VCaP (cell line): ENCODE measurements around the gene VIPAS39.

Source experiments
- H3K27ac ChIP-seq: fragments of 450-650 bp; 2 replicates; pipeline ENCODE4 v1.5.1; 2017
- TF ChIP-seq, protein P1 (sequence below): fragments of 450-650 bp; conservative IDR thresholded peaks from 2 replicates; pipeline ENCODE4 v1.5.1; 2017; ENCODE audit warnings: mild to moderate bottlenecking, moderate library complexity

Gene VIPAS39

DNA sequence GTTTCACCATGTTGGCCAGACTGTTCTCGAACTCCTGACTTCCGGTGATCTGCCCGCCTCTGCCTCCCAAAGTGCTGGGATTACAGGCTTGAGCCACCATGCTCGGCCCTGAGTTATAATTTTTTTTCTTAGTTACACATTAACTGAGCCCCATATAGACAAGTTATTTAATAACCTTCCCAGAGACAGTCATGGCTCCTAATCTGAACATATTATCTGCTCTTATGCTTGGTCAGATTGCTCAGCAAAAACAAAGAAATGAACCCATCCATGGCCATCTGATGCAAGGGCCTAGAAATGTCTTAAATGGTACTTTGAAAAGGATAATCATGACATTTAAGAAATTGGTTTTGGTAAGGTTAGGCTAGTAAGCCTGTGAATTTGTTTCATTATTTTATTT is 67.2 kb downstream of the VIPAS39 start:
- no peak overlapping the region for H3K27ac ChIP-seq
- TF ChIP-seq, protein P1, sequence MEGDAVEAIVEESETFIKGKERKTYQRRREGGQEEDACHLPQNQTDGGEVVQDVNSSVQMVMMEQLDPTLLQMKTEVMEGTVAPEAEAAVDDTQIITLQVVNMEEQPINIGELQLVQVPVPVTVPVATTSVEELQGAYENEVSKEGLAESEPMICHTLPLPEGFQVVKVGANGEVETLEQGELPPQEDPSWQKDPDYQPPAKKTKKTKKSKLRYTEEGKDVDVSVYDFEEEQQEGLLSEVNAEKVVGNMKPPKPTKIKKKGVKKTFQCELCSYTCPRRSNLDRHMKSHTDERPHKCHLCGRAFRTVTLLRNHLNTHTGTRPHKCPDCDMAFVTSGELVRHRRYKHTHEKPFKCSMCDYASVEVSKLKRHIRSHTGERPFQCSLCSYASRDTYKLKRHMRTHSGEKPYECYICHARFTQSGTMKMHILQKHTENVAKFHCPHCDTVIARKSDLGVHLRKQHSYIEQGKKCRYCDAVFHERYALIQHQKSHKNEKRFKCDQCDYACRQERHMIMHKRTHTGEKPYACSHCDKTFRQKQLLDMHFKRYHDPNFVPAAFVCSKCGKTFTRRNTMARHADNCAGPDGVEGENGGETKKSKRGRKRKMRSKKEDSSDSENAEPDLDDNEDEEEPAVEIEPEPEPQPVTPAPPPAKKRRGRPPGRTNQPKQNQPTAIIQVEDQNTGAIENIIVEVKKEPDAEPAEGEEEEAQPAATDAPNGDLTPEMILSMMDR = no peak

DNA sequence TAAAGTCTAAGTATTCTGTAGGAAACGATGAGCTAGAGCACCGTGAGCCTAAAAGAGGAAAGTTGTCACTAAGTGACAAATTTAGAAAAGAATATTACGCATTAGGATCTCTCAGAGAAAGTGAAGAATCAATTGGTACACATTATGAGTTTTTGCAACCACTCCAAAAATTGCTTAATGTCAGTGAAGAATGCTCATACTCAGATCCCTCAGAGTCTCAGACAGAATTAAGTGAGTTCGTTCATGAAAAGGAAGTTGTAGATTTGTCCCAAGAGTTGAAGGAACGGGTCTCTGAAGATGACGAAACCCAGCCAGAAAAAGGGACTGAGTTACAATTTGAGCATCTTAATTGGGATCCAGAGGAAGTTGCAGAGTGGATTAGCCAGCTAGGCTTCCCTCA is 78.7 kb downstream of the VIPAS39 start:
- TF ChIP-seq, protein P1 = no peak
- H3K27ac ChIP-seq = no peak overlapping the region

DNA sequence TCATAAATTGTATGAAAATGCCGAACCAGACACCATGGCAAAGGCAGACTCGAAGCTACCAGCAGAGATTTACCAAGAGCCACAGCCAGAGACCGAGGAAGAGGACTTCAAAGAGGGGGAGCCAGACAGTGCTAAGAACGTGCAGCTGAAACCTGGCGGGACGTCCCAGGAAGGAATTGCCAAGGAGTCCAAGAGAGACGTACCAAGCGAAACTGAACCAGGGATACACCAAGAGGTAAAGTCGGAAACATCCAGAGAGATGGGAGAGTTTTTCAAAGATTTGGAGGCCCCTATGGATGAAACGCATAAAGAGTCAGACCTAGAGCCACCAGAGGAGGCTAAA is 79.9 kb downstream of the VIPAS39 start:
- TF ChIP-seq, protein P1 = no peak

DNA sequence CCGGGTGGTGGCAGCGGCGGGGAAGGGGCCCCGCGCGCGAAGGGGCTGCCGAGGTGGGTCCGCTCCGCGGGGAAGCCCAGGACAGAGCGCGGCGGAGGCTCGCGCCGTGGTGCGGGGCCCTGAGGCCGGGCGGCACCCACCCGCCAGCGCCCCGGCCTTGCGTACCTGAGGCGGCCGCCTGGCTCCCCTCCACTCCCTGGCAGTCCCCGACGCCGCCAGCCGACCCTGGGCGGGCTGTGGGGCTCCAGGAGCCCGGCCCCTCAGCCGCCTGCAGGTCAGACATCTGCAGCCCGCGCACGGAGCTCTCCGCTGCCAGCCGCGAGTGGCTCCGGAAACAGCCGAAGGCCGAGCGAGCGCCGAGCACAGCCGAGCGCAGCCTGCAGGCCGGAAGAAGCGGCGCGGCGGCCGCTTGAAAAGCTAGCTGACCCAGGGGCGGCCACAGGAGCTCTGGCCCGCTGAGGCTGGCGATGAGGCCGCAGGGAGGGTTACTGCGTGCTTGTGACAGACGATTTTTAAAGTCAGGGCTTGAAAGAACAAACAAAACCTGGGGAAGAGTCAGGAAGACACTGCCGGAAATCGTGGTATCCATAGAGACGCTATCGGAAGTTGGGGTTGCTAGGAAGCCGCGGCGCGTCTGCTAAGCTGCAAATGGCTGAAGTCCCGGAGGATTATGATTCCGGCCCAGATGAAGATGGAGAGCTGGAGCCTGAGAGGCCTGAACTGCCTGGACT is 80.5 kb downstream of the VIPAS39 start, which contains the start of the genes SAMD15 and TMED8:
SAMD15 (plus strand) TSS at position 609 of the 731 bp plus-strand sequence; CDS start at position 649, 40 bp downstream.
TMED8 (minus strand) TSS at position 324 of the 731 bp plus-strand sequence; CDS start at position 283, 41 bp downstream.
- TF ChIP-seq, protein P1 = peak; percentile 30
- H3K27ac ChIP-seq = peak within 1 kb of the TSS; percentile 80

More for the DNA sequence above, 79.9 kb downstream of the VIPAS39 start:
- peak overlapping the region; percentile 80 for H3K27ac ChIP-seq
